ENCODE data around the gene SPON1. TPM values are rescaled to one million over a fixed set of nuclear protein-coding genes. Genes with fewer than 3 reads are reported as not detected.

Gene SPON1
- total RNA-seq, 1 experiment from 2014 or later: 0.20 TPM

- Histone ChIP-seq H2BK12ac (ENCODE audit: insufficient read length, low read depth, low read length) (no peak overlapping the region), H4K8ac (replicated peaks; ENCODE audit: insufficient read length, low read depth, low read length) (no peak overlapping the region), H3K56ac (ENCODE audit: insufficient read length, low read depth, low read length) (no peak overlapping the region), H4K5ac (ENCODE audit: insufficient read length, low read depth, low read length) (no peak overlapping the region), H2AK5ac (ENCODE audit: insufficient read length, low read length) (no peak overlapping the region), H3K23ac (ENCODE audit: insufficient read length, low read depth, low read length) (no peak overlapping the region), H3K79me1 (ENCODE audit: insufficient read depth, low read depth, low read length, poor library complexity, severe bottlenecking) (no peaks in the 10 kb centered on the region), H3K27me3 (ENCODE audit: insufficient read depth, low read length) (no peaks in the 10 kb centered on the region), H3K79me2 (ENCODE audit: insufficient read depth, low read length) (no peaks in the 10 kb centered on the region), H2BK15ac (ENCODE audit: low read depth, low read length) (no peak overlapping the region), H4K91ac (ENCODE audit: insufficient read length, low read depth, low read length) (no peak overlapping the region), H2AFZ (ENCODE audit: low read length) (no peak overlapping the region), H3K27ac (ENCODE audit: insufficient read length, low read depth, low read length) (no peak overlapping the region), H2BK120ac (ENCODE audit: low read depth, low read length, poor library complexity, severe bottlenecking) (no peak overlapping the region), H3T11ph (ENCODE audit: low read length) (no peak overlapping the region), H4K20me1 (ENCODE audit: control insufficient read depth, insufficient read depth, insufficient read length) (no peaks in the 10 kb centered on the region), H3K18ac (ENCODE audit: insufficient read length, low read depth, low read length) (no peak overlapping the region), H3K9ac (ENCODE audit: extremely low read depth, insufficient read length, low read length) (no peak overlapping the region), H3K4me1 (ENCODE audit: insufficient read depth, low read length) (peaks cover 2% of the 10 kb centered on the region; the same call in 1 of the 2 replicates), H3K9me3 (ENCODE audit: control insufficient read depth, low read depth, low read length) (no peaks in the 10 kb centered on the region), H2BK5ac (ENCODE audit: insufficient read length, low read length) (no peak overlapping the region), H3K14ac (ENCODE audit: insufficient read depth, low read length) (no peak overlapping the region), H3K4me2 (ENCODE audit: insufficient read depth, insufficient read length, low read length) (no peak overlapping the region), H3K4ac (ENCODE audit: low read depth, low read length) (no peak overlapping the region), H2BK20ac (ENCODE audit: low read depth, low read length, poor library complexity, severe bottlenecking) (no peak overlapping the region), H3K23me2 (ENCODE audit: insufficient read length, low read depth, low read length, poor library complexity, severe bottlenecking) (no peaks in the 10 kb centered on the region)
- no peak for TF ChIP-seq CTCF (conservative IDR thresholded peaks at IDR 0.05)
- Mint-ChIP-seq H3K27me3 (ENCODE audit: low read depth) (no peaks in the 10 kb centered on the region; the same call in 1 of the 2 replicates), H3K4me1 (peaks cover 20 to 21% of the 10 kb centered on the region in 2 experiments), H3K27ac (no peak overlapping the region), H3K4me3 (no peak overlapping the region), H3K9me3 (no peaks in the 10 kb centered on the region), H3K36me3 (ENCODE audit: insufficient read depth in 1 of 3, low read depth in 3 of 3) (no peaks in the 10 kb centered on the region)
- DNase-seq: no peak
- WGBS (ENCODE audit: extremely low coverage, insufficient read length, low lambda C conversion rate): no CpG with 5 or more reads among the region's 4 CpGs
These were observed 116.5 kb downstream of the SPON1 start for GRCh38 chr11:14079011-14079410.

Measured in H9 (cell line).